ENCODE data around the gene SNX27. TPM values are rescaled to one million over a fixed set of nuclear protein-coding genes. Genes with fewer than 3 reads are reported as not detected.
A peak's percentile ranks its signal among the peaks of the same experiment; 100 is the strongest.

SNX27 gene
- total RNA-seq, 6 experiments from 2014 or later: 29.2 to 31.8 (median 31.0) TPM

- Mint-ChIP-seq H3K27ac (no peak overlapping the region), H3K4me3 (no peak overlapping the region), H3K9me3 (no peaks in the 10 kb centered on the region), H3K4me1 (ENCODE audit: low read depth) (peaks cover 6% of the 10 kb centered on the region; the same call in 1 of the 2 replicates), H3K27me3 (ENCODE audit: insufficient read depth) (peaks cover 49% of the 10 kb centered on the region), H3K36me3 (ENCODE audit: low read depth) (no peaks in the 10 kb centered on the region)
- no peak for DNase-seq
- no peak for TF ChIP-seq CTCF (IDR thresholded peaks at IDR 0.05)
Observed at GRCh38 chr1:151714820-151715725, 103.2 kb downstream of the SNX27 start.

GRCh38 chr1:151715726-151716404 lies 104.0 kb downstream of the SNX27 start:
- H3K9me3 Mint-ChIP-seq: no peaks in the 10 kb centered on the region
- TF ChIP-seq CTCF (IDR thresholded peaks at IDR 0.05): peak; percentile 42; the same call in 1 of the 2 replicates
- H3K27ac Mint-ChIP-seq: no peak overlapping the region
- H3K4me3 Mint-ChIP-seq: no peak overlapping the region
- peaks cover 14% of the 10 kb centered on the region for H3K4me1 Mint-ChIP-seq (ENCODE audit: low read depth)
- DNase-seq: no peak
- peaks cover 57% of the 10 kb centered on the region for H3K27me3 Mint-ChIP-seq (ENCODE audit: insufficient read depth)
- H3K36me3 Mint-ChIP-seq (ENCODE audit: low read depth): no peaks in the 10 kb centered on the region

GRCh38 chr1:151716405-151716762 lies 104.5 kb downstream of the SNX27 start:
- no peak overlapping the region for H3K4me3 Mint-ChIP-seq
- H3K36me3 Mint-ChIP-seq (ENCODE audit: low read depth): no peaks in the 10 kb centered on the region
- peaks cover 18% of the 10 kb centered on the region for H3K4me1 Mint-ChIP-seq (ENCODE audit: low read depth)
- H3K27me3 Mint-ChIP-seq (ENCODE audit: insufficient read depth): peaks cover 60% of the 10 kb centered on the region
- H3K27ac Mint-ChIP-seq: no peak overlapping the region
- no peaks in the 10 kb centered on the region for H3K9me3 Mint-ChIP-seq
- no peak for DNase-seq
- TF ChIP-seq CTCF (IDR thresholded peaks at IDR 0.05): no peak

- no peak for TF ChIP-seq CTCF (IDR thresholded peaks at IDR 0.05)
- H3K9me3 Mint-ChIP-seq: no peaks in the 10 kb centered on the region
- H3K4me1 Mint-ChIP-seq (ENCODE audit: low read depth): peaks cover 24% of the 10 kb centered on the region
- no peak within 1 kb of the TSS for H3K4me3 Mint-ChIP-seq
- peaks cover 65% of the 10 kb centered on the region for H3K27me3 Mint-ChIP-seq (ENCODE audit: insufficient read depth)
- DNase-seq: no peak
- no peaks in the 10 kb centered on the region for H3K36me3 Mint-ChIP-seq (ENCODE audit: low read depth)
- no peak within 1 kb of the TSS for H3K27ac Mint-ChIP-seq
Observed at GRCh38 chr1:151716771-151717631, 105.2 kb downstream of the SNX27 start, which contains the start of gene CELF3. Gene CELF3 (minus strand): TSS chr1:151716803. CDS start chr1:151716020, 783 bp downstream.

- Mint-ChIP-seq H3K4me1 (ENCODE audit: low read depth) (peaks cover 26% of the 10 kb centered on the region), H3K27ac (no peak overlapping the region), H3K9me3 (no peaks in the 10 kb centered on the region), H3K27me3 (ENCODE audit: insufficient read depth) (peaks cover 68% of the 10 kb centered on the region), H3K36me3 (ENCODE audit: low read depth) (no peaks in the 10 kb centered on the region), H3K4me3 (no peak overlapping the region)
- TF ChIP-seq CTCF (IDR thresholded peaks at IDR 0.05): no peak
- no peak for DNase-seq
Observed at GRCh38 chr1:151718011-151718431, 106.2 kb downstream of the SNX27 start.

Measured in HFFc6 (cell line).